IPS DF 4.7 (cell line): ENCODE results near the gene GPX4.

Source experiments
- DNase-seq: peaks from one replicate; pipeline ENCODE4 v3.0.0-alpha.2; 2013; ENCODE audit warnings: low spot score; ENCODE audit errors: extremely low read depth

The GPX4 gene

GRCh38 chr19:1130771-1131717 is 27.2 kb downstream of the GPX4 start:
- DNase-seq, result no peak

GRCh38 chr19:1131718-1132551 is 28.1 kb downstream of the GPX4 start:
- DNase-seq, result no peak

- no peak for DNase-seq
Measured at GRCh38 chr19:1132552-1133383, 29.0 kb downstream of the GPX4 start.

GRCh38 chr19:1133471-1133929 is 29.7 kb downstream of the GPX4 start:
- no peak for DNase-seq

GRCh38 chr19:1134431-1134830 is 30.6 kb downstream of the GPX4 start:
- DNase-seq, result no peak

GRCh38 chr19:1135454-1135853 is 31.7 kb downstream of the GPX4 start:
- no peak for DNase-seq

GRCh38 chr19:1136201-1136600 is 32.4 kb downstream of the GPX4 start:
- DNase-seq, result no peak

- DNase-seq, result no peak
Measured at GRCh38 chr19:1136621-1137317, 33.0 kb downstream of the GPX4 start.

GRCh38 chr19:1138121-1138520 is 34.3 kb downstream of the GPX4 start:
- no peak for DNase-seq

GRCh38 chr19:1139126-1139525 is 35.3 kb downstream of the GPX4 start:
- no peak for DNase-seq

- DNase-seq, result no peak
Measured at GRCh38 chr19:1140272-1141027, 36.7 kb downstream of the GPX4 start.

- DNase-seq, result no peak
Measured at GRCh38 chr19:1141944-1142343, 38.1 kb downstream of the GPX4 start.

GRCh38 chr19:1143828-1144399 is 40.1 kb downstream of the GPX4 start:
- no peak for DNase-seq

- no peak for DNase-seq
Measured at GRCh38 chr19:1144741-1145140, 40.9 kb downstream of the GPX4 start.

GRCh38 chr19:1145635-1146411 is 42.0 kb downstream of the GPX4 start:
- no peak for DNase-seq

- no peak for DNase-seq
Measured at GRCh38 chr19:1146412-1146699, 42.6 kb downstream of the GPX4 start.

GRCh38 chr19:1146858-1147780 is 43.3 kb downstream of the GPX4 start:
- DNase-seq, result no peak
